HG03439 (cell line): ENCODE data around the gene SNTA1.
"Not testable (repeated sequence)": the region's sequence is repeated elsewhere in the genome, so short reads cannot be mapped to it uniquely, and the experiment has no call there.

ENCODE experiments used
- ATAC-seq: cut with Tn5 transposase; IDR thresholded peaks from one replicate; pipeline ENCODE4 v1.9.1; 2021; ENCODE audit warnings: mild to moderate bottlenecking, moderate library complexity; ENCODE audit not compliant: unreplicated experiment

The SNTA1 gene

GRCh38 chr20:33400812-33401183 lies 42.8 kb downstream of the SNTA1 start:
- ATAC-seq = peak; percentile 25

GRCh38 chr20:33399924-33400323 lies 43.6 kb downstream of the SNTA1 start:
- ATAC-seq = no peak

GRCh38 chr20:33394718-33395117 lies 48.8 kb downstream of the SNTA1 start:
- no peak for ATAC-seq

GRCh38 chr20:33393609-33394008 lies 50.0 kb downstream of the SNTA1 start:
- no peak for ATAC-seq

GRCh38 chr20:33391722-33392415 lies 51.7 kb downstream of the SNTA1 start:
- no peak for ATAC-seq

GRCh38 chr20:33389326-33389725 lies 54.2 kb downstream of the SNTA1 start:
- ATAC-seq = not testable (repeated sequence)

- ATAC-seq = no peak
Measured at GRCh38 chr20:33388268-33388667, 55.3 kb downstream of the SNTA1 start.

GRCh38 chr20:33387177-33387576 lies 56.4 kb downstream of the SNTA1 start:
- no peak for ATAC-seq

GRCh38 chr20:33386673-33387072 lies 56.9 kb downstream of the SNTA1 start:
- ATAC-seq = no peak

- ATAC-seq = no peak
Measured at GRCh38 chr20:33377366-33377765, 66.2 kb downstream of the SNTA1 start.

GRCh38 chr20:33373735-33374605 lies 69.6 kb downstream of the SNTA1 start:
- no peak for ATAC-seq

GRCh38 chr20:33372993-33373441 lies 70.5 kb downstream of the SNTA1 start:
- ATAC-seq = no peak

- ATAC-seq = no peak
Measured at GRCh38 chr20:33370291-33370690, 73.3 kb downstream of the SNTA1 start.

- no peak for ATAC-seq
Measured at GRCh38 chr20:33362898-33363297, 80.7 kb downstream of the SNTA1 start.

GRCh38 chr20:33359399-33360261 lies 83.9 kb downstream of the SNTA1 start:
- no peak for ATAC-seq
